Measurements from ENCODE around the gene THOC6. TPM values are rescaled to one million over a fixed set of nuclear protein-coding genes. Genes with fewer than 3 reads are reported as not detected.
"Not testable (repeated sequence)": the region's sequence is repeated elsewhere in the genome, so short reads cannot be mapped to it uniquely, and the experiment has no call there.

The THOC6 gene
- total RNA-seq, 1 donor from 2014 or later: 12.9 TPM

- DNase-seq (ENCODE audit: missing footprints) (peak; percentile 87), ATAC-seq (peak; percentile 59)
- intact Hi-C loops (cut with DNase I): no loop called here
Measured at GRCh38 chr16:3045758-3046640, 22.2 kb downstream of the THOC6 start, which contains the start of gene MMP25. Gene MMP25 (plus strand): TSS chr16:3046561. CDS start chr16:3046918, 357 bp downstream.

DNA sequence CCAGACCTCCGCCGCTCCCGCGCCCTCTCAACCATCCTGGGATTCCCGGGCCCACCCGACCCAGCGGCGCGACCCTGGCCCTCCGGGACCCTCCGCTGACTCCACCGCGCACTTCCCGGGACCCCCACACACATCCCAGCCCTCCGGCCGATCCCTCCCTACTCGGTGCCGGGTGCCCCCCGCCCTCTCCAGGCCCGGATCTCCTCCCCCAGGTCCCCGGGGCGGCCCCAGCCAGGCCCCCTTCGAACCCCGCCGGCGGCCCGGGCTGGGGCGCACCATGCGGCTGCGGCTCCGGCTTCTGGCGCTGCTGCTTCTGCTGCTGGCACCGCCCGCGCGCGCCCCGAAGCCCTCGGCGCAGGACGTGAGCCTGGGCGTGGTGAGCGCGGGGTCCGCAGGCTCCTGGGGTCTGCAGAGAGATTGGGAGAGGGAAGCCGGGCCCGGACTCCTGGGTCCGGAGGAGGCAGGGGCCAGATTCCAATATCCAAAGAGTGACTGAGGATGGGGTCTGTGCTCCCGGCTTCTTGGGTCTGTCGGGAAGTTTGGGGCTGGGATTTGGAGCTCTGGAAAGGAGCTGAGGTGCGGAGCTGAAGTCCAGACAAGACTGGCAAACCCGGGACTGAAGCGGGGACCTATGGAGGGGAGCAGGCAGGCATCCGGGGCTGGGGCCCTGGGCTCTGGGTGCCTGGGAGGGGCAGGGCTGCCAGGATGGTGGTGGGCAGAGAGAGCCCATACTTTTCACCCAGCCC, 23.0 kb downstream of the THOC6 start:
- DNase-seq (ENCODE audit: missing footprints) (peak; percentile 67), ATAC-seq (peak; percentile 4)

GRCh38 chr16:3047387-3047720, 23.5 kb downstream of the THOC6 start:
- ATAC-seq (no peak), DNase-seq (ENCODE audit: missing footprints) (peak; percentile 70)
- intact Hi-C loops (cut with DNase I): no loop called here

More for the DNA sequence above, 23.0 kb downstream of the THOC6 start:
- intact Hi-C loops (cut with DNase I): no loop called here

DNA sequence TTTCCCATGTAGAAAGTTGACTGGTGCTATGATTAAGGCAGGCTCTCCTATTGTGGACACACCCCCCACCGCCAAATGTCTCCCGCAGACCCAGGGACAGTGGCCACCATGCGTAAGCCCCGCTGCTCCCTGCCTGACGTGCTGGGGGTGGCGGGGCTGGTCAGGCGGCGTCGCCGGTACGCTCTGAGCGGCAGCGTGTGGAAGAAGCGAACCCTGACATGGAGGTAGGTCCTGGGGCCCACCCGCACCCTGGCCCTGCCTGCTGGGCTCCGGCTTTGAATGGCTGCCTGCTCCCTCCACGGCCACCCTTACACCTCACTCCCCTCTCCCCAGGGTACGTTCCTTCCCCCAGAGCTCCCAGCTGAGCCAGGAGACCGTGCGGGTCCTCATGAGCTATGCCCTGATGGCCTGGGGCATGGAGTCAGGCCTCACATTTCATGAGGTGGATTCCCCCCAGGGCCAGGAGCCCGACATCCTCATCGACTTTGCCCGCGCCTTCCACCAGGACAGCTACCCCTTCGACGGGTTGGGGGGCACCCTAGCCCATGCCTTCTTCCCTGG, 26.2 kb downstream of the THOC6 start:
- DNase-seq (ENCODE audit: missing footprints) (peak; percentile 60), ATAC-seq (no peak)
- intact Hi-C loops (cut with DNase I): no loop called here

DNA sequence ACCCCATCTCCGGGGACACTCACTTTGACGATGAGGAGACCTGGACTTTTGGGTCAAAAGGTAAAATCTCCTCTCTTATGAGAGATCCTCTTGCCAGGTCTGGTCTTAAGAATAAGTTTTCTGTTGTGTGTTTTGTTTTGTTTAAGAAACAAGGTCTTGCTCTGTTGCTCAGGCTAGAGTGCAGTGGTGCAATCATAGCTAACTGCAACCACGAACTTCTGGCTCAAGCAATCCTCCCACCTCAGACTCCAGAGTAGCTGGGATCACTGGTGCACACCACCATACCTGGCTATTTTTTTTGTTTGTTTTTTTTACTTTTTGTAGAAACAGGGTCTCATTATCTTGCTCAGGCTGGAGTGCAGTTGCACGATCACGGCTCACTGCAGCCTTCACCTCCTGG, 26.7 kb downstream of the THOC6 start:
- DNase-seq (ENCODE audit: missing footprints) (no peak), ATAC-seq (no peak)
- intact Hi-C loops (cut with DNase I): no loop called here

DNA sequence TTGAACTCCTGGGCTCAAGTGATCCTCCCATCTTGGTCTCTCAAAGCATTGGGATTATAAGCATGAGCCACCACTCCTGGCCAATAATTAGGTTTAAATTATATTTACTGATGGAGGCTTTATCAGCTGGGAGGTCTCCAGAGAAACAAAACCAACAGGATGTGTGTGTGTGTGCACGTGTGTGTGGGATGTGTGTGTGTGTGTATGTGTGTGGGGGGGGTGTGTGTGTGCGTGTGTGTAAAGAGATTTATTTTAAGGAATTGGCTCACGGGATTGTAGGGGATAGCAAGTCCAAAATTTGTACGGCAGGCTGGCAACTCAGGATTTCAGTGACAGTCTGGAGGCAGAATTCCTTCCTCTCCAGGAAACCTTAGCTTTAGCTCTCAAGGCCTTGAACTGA, 27.2 kb downstream of the THOC6 start:
- intact Hi-C loops (cut with DNase I): no loop called here
- ATAC-seq (no peak), DNase-seq (ENCODE audit: missing footprints) (peak; percentile 22)

DNA sequence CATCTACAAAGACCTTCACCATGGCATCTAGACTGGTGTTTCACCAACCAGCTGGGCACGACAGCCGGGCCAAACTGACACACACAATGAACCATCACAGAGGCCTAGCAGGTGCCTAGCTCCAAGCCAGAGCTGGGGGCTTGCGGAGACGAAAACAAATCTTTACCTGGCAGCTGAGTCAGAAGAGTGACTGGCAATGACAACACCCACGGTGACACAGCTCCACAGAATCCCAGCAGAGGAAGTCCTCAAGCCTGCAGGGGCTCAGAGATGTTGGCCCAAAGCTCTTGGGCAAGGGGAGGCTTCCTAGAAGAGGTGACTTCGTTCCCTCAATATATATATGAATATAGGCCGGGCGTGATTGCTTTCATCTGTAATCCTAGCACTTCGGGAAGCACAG, 27.7 kb downstream of the THOC6 start:
- intact Hi-C loops (cut with DNase I): no loop called here
- no peak for ATAC-seq
- DNase-seq (ENCODE audit: missing footprints): peak; percentile 63

GRCh38 chr16:3052571-3053329, 28.9 kb downstream of the THOC6 start:
- ATAC-seq; intact Hi-C loops (cut with DNase I): not testable (repeated sequence)
- DNase-seq (ENCODE audit: missing footprints): peak; percentile 20

DNA sequence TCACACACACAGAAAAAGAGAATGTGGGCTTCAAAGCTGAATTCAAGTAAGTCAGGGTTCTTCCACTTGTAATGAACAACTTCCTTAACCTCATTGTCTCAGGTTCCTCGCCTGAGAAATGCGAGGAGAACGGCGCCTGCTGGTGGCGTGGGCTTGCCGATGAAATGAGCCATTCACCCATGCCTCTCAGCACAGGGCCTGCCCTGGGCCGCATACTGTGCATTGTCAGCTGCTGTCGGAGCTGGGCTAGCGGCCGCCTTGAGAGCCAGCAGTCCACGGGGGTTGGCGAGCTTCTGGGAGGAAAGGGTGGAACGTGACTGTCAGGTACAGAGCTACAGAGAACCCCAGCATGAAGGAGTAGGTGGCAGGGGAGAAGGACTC, 29.5 kb downstream of the THOC6 start:
- ATAC-seq; intact Hi-C loops (cut with DNase I): not testable (repeated sequence)
- peak; percentile 62 for DNase-seq (ENCODE audit: missing footprints)

GRCh38 chr16:3054965-3055733, 31.3 kb downstream of the THOC6 start:
- intact Hi-C loops (cut with DNase I): loop anchor here (5.0 kb wide), 2 partner anchors 52 to 112 kb away; no protein-coding TSS in a partner anchor
- ATAC-seq (no peak), DNase-seq (ENCODE audit: missing footprints) (peak; percentile 60)

- intact Hi-C loops (cut with DNase I): loop anchor here (5.0 kb wide), 2 partner anchors 52 to 112 kb away; no protein-coding TSS in a partner anchor
- peak; percentile 45 for DNase-seq (ENCODE audit: missing footprints)
- ATAC-seq: not testable (repeated sequence)
Measured at GRCh38 chr16:3055734-3056115, 31.9 kb downstream of the THOC6 start.

GRCh38 chr16:3056336-3057180, 32.7 kb downstream of the THOC6 start:
- ATAC-seq (no peak), DNase-seq (ENCODE audit: missing footprints) (peak; percentile 45)
- intact Hi-C loops (cut with DNase I): loop anchor here (5.0 kb wide), 2 partner anchors 51 to 111 kb away; no protein-coding TSS in a partner anchor

DNA sequence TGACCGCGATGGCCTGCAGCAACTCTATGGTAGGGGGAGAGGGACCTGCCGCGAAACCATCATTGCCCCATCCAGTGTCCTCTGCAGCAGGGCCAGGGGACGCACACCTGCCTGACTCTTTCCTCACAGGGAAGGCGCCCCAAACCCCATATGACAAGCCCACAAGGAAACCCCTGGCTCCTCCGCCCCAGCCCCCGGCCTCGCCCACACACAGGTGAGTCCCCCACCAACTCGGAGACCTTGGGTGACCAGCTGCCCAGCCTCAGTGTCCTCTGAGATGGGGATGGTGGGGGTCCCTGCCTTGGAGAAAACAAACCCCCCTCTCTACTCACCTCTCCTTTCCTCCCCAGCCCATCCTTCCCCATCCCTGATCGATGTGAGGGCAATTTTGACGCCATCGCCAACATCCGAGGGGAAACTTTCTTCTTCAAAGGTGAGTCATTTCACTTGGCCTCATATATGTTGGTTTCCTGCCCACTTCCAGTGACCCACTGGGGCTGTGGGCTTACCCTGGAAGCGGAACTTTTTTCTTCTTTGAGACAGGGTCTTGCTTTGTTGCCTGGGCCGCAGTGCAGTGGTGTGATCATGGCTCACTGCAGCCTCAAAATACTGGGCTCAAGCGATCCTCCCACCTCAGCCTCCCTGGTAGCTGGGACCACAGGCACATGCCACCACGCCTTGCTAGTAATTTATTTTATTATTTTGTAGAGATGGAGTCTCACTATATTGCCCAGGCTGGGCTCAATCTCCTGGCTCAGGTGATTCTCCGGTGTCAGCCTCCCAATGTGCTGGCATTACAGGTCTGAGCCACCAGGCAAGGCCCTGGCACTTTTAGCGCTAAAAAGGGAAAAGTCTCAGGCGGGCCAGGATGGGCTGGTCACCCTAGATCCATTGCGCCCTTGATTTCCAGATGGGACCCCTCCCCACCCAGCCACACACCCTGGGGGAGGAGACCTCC, 33.6 kb downstream of the THOC6 start:
- ATAC-seq (no peak), DNase-seq (ENCODE audit: missing footprints) (peak; percentile 53)
- intact Hi-C loops (cut with DNase I): loop anchor here (2.0 to 5.0 kb wide), 5 partner anchors 29 to 110 kb away; no protein-coding TSS in a partner anchor

DNA sequence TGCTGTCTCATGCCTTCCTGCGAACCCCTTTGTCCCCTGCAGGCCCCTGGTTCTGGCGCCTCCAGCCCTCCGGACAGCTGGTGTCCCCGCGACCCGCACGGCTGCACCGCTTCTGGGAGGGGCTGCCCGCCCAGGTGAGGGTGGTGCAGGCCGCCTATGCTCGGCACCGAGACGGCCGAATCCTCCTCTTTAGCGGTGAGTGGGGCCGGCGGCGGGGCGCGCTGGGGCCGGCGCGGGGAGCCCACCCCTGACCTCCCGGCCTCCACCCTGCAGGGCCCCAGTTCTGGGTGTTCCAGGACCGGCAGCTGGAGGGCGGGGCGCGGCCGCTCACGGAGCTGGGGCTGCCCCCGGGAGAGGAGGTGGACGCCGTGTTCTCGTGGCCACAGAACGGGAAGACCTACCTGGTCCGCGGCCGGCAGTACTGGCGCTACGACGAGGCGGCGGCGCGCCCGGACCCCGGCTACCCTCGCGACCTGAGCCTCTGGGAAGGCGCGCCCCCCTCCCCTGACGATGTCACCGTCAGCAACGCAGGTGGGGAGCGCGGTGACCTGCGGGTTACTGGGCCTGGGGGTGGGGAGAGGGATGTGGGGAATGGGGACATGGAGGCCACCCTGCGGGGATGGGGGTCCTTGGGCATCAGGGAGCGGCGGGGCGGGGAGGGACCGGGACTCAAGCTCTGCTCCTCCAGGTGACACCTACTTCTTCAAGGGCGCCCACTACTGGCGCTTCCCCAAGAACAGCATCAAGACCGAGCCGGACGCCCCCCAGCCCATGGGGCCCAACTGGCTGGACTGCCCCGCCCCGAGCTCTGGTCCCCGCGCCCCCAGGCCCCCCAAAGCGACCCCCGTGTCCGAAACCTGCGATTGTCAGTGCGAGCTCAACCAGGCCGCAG, 34.5 kb downstream of the THOC6 start:
- intact Hi-C loops (cut with DNase I): loop anchor here (1.0 to 5.0 kb wide), 6 partner anchors 28 to 109 kb away; no protein-coding TSS in a partner anchor
- ATAC-seq (peak; percentile 8), DNase-seq (ENCODE audit: missing footprints) (peak; percentile 83)
